ENCODE measurements around the gene ARHGAP8. TPM values are rescaled to one million over a fixed set of nuclear protein-coding genes. Genes with fewer than 3 reads are reported as not detected.

ARHGAP8 gene
- total and polyA plus RNA-seq, 3 donors from 2014 or later = 9.5 to 15.0 (median 9.7) TPM

GRCh38 chr22:44765571-44766285, 13.4 kb downstream of the ARHGAP8 start:
- Histone ChIP-seq H3K27ac (no peak overlapping the region), H3K4me1 (no peaks in the 10 kb centered on the region), H3K36me3 (ENCODE audit: low read depth, missing control alignments) (no peaks in the 10 kb centered on the region), H3K4me3 (no peak overlapping the region), H3K27me3 (no peaks in the 10 kb centered on the region), H3K9me3 (no peaks in the 10 kb centered on the region)
- intact Hi-C loops (cut with DNase I; ENCODE audit: low total_unique reads) = no loop called here
- TF ChIP-seq CTCF (IDR thresholded peaks at IDR 0.05) (no peak), POLR2A (IDR thresholded peaks at IDR 0.05) (no peak)
- 68 to 80% methylated on average over 16 to 22 of the region's 23 CpGs for WGBS, 2 donors
- DNase-seq = no peak

GRCh38 chr22:44773082-44773481, 20.7 kb downstream of the ARHGAP8 start:
- Histone ChIP-seq H3K36me3 (ENCODE audit: low read depth, missing control alignments) (no peaks in the 10 kb centered on the region), H3K4me1 (no peaks in the 10 kb centered on the region), H3K27me3 (no peaks in the 10 kb centered on the region), H3K27ac (no peak overlapping the region), H3K9me3 (no peaks in the 10 kb centered on the region), H3K4me3 (no peak overlapping the region)
- DNase-seq = no peak
- intact Hi-C loops (cut with DNase I; ENCODE audit: low total_unique reads) = no loop called here
- 75 to 97% methylated on average over 1 of the region's 1 CpG for WGBS, 2 donors
- TF ChIP-seq POLR2A (IDR thresholded peaks at IDR 0.05) = no peak
- no peak for TF ChIP-seq CTCF (IDR thresholded peaks at IDR 0.05)

GRCh38 chr22:44775862-44776261, 23.5 kb downstream of the ARHGAP8 start:
- TF ChIP-seq POLR2A (IDR thresholded peaks at IDR 0.05) (no peak), CTCF (IDR thresholded peaks at IDR 0.05) (no peak)
- DNase-seq = no peak
- Histone ChIP-seq H3K4me1 (no peaks in the 10 kb centered on the region), H3K4me3 (no peak overlapping the region), H3K9me3 (no peaks in the 10 kb centered on the region), H3K36me3 (ENCODE audit: low read depth, missing control alignments) (no peaks in the 10 kb centered on the region), H3K27me3 (no peaks in the 10 kb centered on the region), H3K27ac (no peak overlapping the region)
- WGBS, 2 donors = 90 to 98% methylated on average over 5 of the region's 5 CpGs
- intact Hi-C loops (cut with DNase I; ENCODE audit: low total_unique reads) = no loop called here

- 88 to 91% methylated on average over 16 of the region's 16 CpGs for WGBS, 2 donors
- no peak for TF ChIP-seq POLR2A (IDR thresholded peaks at IDR 0.05)
- no peak for TF ChIP-seq CTCF (IDR thresholded peaks at IDR 0.05)
- no peaks in the 10 kb centered on the region for H3K36me3 ChIP-seq (ENCODE audit: low read depth, missing control alignments)
- H3K27me3 ChIP-seq = no peaks in the 10 kb centered on the region
- intact Hi-C loops (cut with DNase I; ENCODE audit: low total_unique reads) = no loop called here
- no peak overlapping the region for H3K4me3 ChIP-seq
- H3K27ac ChIP-seq = no peak overlapping the region
- no peak for DNase-seq
- H3K9me3 ChIP-seq = no peaks in the 10 kb centered on the region
- no peaks in the 10 kb centered on the region for H3K4me1 ChIP-seq
Measured at GRCh38 chr22:44776605-44777363, 24.4 kb downstream of the ARHGAP8 start.
